ENCODE data around the gene FSIP1. TPM values are rescaled to one million over a fixed set of nuclear protein-coding genes. Genes with fewer than 3 reads are reported as not detected.
A peak's percentile ranks its signal among the peaks of the same experiment; 100 is the strongest.

The FSIP1 gene
- total and polyA plus RNA-seq, 11 donors = 0.28 to 3.7 (median 0.97) TPM; not detected in 1

DNA sequence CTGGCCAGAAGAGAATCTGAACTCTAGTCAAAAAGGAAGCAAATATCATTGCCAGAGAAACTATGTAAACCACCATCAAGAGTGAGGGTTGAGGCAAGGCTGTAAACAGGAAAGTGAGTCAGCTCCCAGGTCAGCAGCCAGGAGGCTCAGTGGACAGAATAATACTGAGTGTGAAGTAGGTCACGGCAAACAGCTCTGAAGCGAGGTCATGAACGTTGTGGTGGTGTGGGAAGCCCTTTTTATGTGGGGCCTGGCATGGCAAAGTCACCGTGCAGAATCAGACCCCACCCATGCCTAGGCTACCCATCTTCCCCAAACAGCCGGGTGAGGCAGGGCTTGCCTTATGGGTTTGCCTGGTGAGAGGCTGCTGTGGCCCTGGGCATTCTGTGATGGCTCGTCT lies 157.8 kb downstream of the FSIP1 start:
- ATAC-seq = peak; percentile 37 to 81 (median 77)
- 48 to 62% (median 54%) methylated on average over 6 of the region's 6 CpGs for WGBS, 4 donors
- H3K36me3 ChIP-seq = no peaks in the 10 kb centered on the region
- no peaks in the 10 kb centered on the region for H3K27me3 ChIP-seq
- peak overlapping the region; percentile 19 to 95 (median 66) for H3K27ac ChIP-seq
- DNase-seq = peak in 4 of 5 donors; percentile 62 to 72 (median 68)
- intact Hi-C loops (cut with DNase I) = loop anchor here in 1 of 10 donors (5.0 kb wide), 1 partner anchor 57 kb away; no protein-coding TSS in a partner anchor
- TF ChIP-seq, protein P1, sequence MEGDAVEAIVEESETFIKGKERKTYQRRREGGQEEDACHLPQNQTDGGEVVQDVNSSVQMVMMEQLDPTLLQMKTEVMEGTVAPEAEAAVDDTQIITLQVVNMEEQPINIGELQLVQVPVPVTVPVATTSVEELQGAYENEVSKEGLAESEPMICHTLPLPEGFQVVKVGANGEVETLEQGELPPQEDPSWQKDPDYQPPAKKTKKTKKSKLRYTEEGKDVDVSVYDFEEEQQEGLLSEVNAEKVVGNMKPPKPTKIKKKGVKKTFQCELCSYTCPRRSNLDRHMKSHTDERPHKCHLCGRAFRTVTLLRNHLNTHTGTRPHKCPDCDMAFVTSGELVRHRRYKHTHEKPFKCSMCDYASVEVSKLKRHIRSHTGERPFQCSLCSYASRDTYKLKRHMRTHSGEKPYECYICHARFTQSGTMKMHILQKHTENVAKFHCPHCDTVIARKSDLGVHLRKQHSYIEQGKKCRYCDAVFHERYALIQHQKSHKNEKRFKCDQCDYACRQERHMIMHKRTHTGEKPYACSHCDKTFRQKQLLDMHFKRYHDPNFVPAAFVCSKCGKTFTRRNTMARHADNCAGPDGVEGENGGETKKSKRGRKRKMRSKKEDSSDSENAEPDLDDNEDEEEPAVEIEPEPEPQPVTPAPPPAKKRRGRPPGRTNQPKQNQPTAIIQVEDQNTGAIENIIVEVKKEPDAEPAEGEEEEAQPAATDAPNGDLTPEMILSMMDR (IDR thresholded peaks at IDR 0.05) = peak in 2 of 12 donors; percentile 8 to 28
- no peak for TF ChIP-seq POLR2A (IDR thresholded peaks at IDR 0.05)
- no peaks in the 10 kb centered on the region for H3K9me3 ChIP-seq
- H3K4me1 ChIP-seq = peaks cover 3 to 73% (median 47%) of the 10 kb centered on the region in 12 donors
- H3K4me3 ChIP-seq = no peak overlapping the region

DNA sequence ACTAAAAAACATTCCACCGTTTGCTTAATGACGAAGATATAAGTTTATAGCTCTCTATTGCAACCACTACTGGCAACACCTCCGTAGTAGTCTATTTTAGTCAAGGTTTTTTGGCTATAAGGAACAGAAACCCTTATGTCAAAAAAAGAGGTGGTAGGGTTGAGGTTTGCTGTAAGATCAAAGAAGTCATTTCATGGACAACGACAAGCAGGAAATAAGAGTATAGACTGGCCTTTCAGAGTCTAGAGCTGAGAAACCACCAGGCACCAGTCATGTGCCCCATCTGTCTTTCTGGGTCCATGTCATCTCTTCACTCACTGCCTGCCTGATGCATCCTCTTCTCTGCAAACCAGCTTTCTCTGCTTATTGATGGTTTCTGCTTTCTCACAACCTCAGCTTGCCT lies 159.1 kb downstream of the FSIP1 start:
- Histone ChIP-seq H3K27ac (peak overlapping the region in 4 of 12 donors; percentile 73 to 87 (median 82)), H3K27me3 (no peaks in the 10 kb centered on the region), H3K4me1 (peaks cover 3 to 60% (median 35%) of the 10 kb centered on the region in 12 donors), H3K9me3 (no peaks in the 10 kb centered on the region), H3K4me3 (no peak overlapping the region), H3K36me3 (no peaks in the 10 kb centered on the region)
- intact Hi-C loops (cut with DNase I) = no loop called here
- no peak for TF ChIP-seq POLR2A (IDR thresholded peaks at IDR 0.05)
- TF ChIP-seq, protein P1 (IDR thresholded peaks at IDR 0.05) = no peak
- DNase-seq (no peak), ATAC-seq (no peak)
- 77 to 91% (median 86%) methylated on average over 4 of the region's 4 CpGs for WGBS, 4 donors

DNA sequence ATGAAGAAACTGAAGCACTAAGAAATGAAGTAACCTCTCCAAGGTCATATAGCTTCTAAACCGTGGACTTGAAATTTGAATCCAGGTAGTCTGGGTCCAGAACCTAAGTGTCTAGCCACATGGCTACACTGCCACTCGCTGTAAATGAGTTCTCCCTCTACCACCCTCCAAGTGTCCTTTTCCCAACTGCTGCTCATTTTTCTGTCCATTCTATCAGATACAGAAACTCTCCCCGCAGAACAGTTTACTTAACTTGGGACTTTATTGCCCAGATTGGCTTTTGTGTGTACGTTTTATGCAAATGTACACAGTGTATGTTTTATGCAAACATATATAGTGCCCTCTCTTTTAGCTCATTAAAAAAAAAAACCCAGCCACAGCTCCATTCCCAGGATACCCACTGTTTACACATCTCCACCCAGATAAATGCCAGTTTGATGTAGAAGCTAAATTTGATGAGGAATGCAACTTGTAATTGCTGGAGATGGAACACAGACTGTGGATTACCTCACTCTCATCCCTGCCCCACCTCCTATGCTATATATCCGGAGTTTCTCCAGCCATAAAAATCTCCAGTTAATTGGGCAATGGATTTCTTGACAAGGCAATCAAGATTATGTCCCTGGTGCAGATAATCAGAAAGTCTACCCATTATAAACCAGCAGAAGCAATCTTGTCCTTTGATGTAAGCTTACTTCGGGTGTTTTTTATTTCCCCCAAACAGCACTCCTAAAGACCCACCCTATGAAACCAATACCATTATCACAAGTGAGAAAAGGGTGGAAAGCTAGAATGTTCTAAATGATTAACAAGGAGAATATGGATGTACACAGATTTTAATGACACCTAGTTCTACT lies 159.8 kb downstream of the FSIP1 start:
- Histone ChIP-seq H3K4me1 (peaks cover 3 to 58% (median 30%) of the 10 kb centered on the region in 12 donors), H3K27ac (peak overlapping the region in 1 of 12 donors; percentile 86), H3K4me3 (no peak overlapping the region), H3K9me3 (no peaks in the 10 kb centered on the region), H3K36me3 (no peaks in the 10 kb centered on the region), H3K27me3 (no peaks in the 10 kb centered on the region)
- DNase-seq = no peak
- intact Hi-C loops (cut with DNase I) = no loop called here
- ATAC-seq = no peak
- WGBS, 4 donors = 86 to 93% (median 91%) methylated on average over 6 of the region's 6 CpGs
- TF ChIP-seq POLR2A (IDR thresholded peaks at IDR 0.05) = no peak
- TF ChIP-seq, protein P1 (IDR thresholded peaks at IDR 0.05) = no peak

DNA sequence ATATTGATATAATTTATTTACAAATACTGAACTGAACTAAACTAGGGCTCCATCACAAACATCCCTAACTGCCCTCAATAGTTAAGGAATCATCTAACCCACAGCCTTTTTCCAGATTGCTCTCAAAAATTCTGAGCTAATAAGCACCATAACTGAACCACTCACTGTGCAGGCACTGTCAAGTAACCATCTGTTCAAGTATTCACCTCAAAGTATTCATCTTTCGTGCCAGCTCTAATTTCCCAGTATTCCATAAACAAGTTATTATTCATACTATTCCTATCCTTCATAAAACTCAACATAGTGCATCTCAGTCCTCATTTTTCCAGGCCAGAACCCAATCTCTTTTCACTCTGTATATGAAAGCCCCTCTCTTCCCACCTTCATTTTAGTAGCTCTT lies 160.7 kb downstream of the FSIP1 start:
- TF ChIP-seq, protein P1 (IDR thresholded peaks at IDR 0.05) = no peak
- no peak for TF ChIP-seq POLR2A (IDR thresholded peaks at IDR 0.05)
- Histone ChIP-seq H3K27me3 (no peaks in the 10 kb centered on the region), H3K36me3 (no peaks in the 10 kb centered on the region), H3K4me3 (no peak overlapping the region), H3K4me1 (peaks cover 3 to 49% (median 25%) of the 10 kb centered on the region in 12 donors), H3K9me3 (no peaks in the 10 kb centered on the region), H3K27ac (no peak overlapping the region)
- DNase-seq = no peak
- intact Hi-C loops (cut with DNase I) = no loop called here
- no peak for ATAC-seq
- 61 to 84% (median 74%) methylated on average over 1 of the region's 1 CpG for WGBS, 4 donors
